HAP-1 (cell line): Measurements from ENCODE around the gene MED17.

ENCODE experiments used
- DNase-seq, 2 experiments: peaks; one replicate each; pipeline ENCODE4 v3.0.0-alpha.2; 2016 to 2020; ENCODE audit warnings: low spot score in 2 of 2
- H3K27me3 ChIP-seq: fragments of 250-450 bp; sonication (Bioruptor Pico); 2 replicates; pipeline ENCODE4 v1.5.1; 2020; ENCODE audit warnings: low read depth, mild to moderate bottlenecking, moderate library complexity
- H3K36me3 ChIP-seq: fragments of 250-450 bp; sonication (Bioruptor Pico); replicated peaks from 2 replicates; pipeline ENCODE4 v1.5.1; 2020; ENCODE audit warnings: mild to moderate bottlenecking
- H3K4me1 ChIP-seq: fragments of 250-450 bp; sonication (Bioruptor Pico); 2 replicates; pipeline ENCODE4 v1.5.1; 2020; ENCODE audit warnings: mild to moderate bottlenecking
- H3K4me3 ChIP-seq: fragments of 250-450 bp; sonication (Bioruptor Pico); 2 replicates; pipeline ENCODE4 v1.5.1; 2020; ENCODE audit warnings: mild to moderate bottlenecking, moderate library complexity
- H3K9me3 ChIP-seq: fragments of 250-450 bp; sonication (Bioruptor Pico); 2 replicates; pipeline ENCODE4 v1.5.1; 2020; ENCODE audit warnings: mild to moderate bottlenecking, moderate library complexity
- in situ Hi-C: fragments of 300-500 bp; cut with MboI; formaldehyde crosslinking; loops from 3 replicates; pipeline ENCODE4 v1.14.3; 2020; ENCODE audit warnings: low sequenced_read_pairs, inconsistent platforms, mixed read lengths

Gene MED17

GRCh38 chr11:93814966-93815633 is 31.0 kb downstream of the MED17 start:
- H3K9me3 ChIP-seq: no peaks in the 10 kb centered on the region
- H3K4me3 ChIP-seq: no peak overlapping the region
- in situ Hi-C loops: no loop called here
- H3K36me3 ChIP-seq: peaks cover 39% of the 10 kb centered on the region
- no peaks in the 10 kb centered on the region for H3K4me1 ChIP-seq
- no peaks in the 10 kb centered on the region for H3K27me3 ChIP-seq
- DNase-seq: no peak

GRCh38 chr11:93817426-93818348 is 33.6 kb downstream of the MED17 start:
- no peak for DNase-seq
- H3K4me1 ChIP-seq: no peaks in the 10 kb centered on the region
- H3K27me3 ChIP-seq: no peaks in the 10 kb centered on the region
- H3K4me3 ChIP-seq: no peak overlapping the region
- H3K9me3 ChIP-seq: no peaks in the 10 kb centered on the region
- peaks cover 20% of the 10 kb centered on the region for H3K36me3 ChIP-seq
- in situ Hi-C loops: no loop called here

GRCh38 chr11:93819966-93820695 is 36.0 kb downstream of the MED17 start:
- Histone ChIP-seq H3K36me3 (peaks cover 1% of the 10 kb centered on the region; the same call in 1 of the 2 replicates), H3K27me3 (peaks cover 4% of the 10 kb centered on the region), H3K4me3 (no peak overlapping the region), H3K9me3 (no peaks in the 10 kb centered on the region), H3K4me1 (no peaks in the 10 kb centered on the region)
- DNase-seq: no peak
- in situ Hi-C loops: no loop called here

GRCh38 chr11:93820847-93821246 is 36.8 kb downstream of the MED17 start:
- in situ Hi-C loops: no loop called here
- Histone ChIP-seq H3K4me3 (no peak overlapping the region), H3K27me3 (peaks cover 4% of the 10 kb centered on the region)

GRCh38 chr11:93821617-93822016 is 37.5 kb downstream of the MED17 start:
- Histone ChIP-seq H3K9me3 (no peaks in the 10 kb centered on the region), H3K36me3 (no peaks in the 10 kb centered on the region; the same call in 1 of the 2 replicates), H3K27me3 (peaks cover 4% of the 10 kb centered on the region), H3K4me3 (no peak overlapping the region), H3K4me1 (no peaks in the 10 kb centered on the region)
- DNase-seq: no peak
- in situ Hi-C loops: no loop called here

More at GRCh38 chr11:93820847-93821246, 36.8 kb downstream of the MED17 start:
- H3K36me3 ChIP-seq: no peaks in the 10 kb centered on the region; the same call in 1 of the 2 replicates
- no peaks in the 10 kb centered on the region for H3K9me3 ChIP-seq
- DNase-seq: no peak
- no peaks in the 10 kb centered on the region for H3K4me1 ChIP-seq

- H3K27me3 ChIP-seq: peaks cover 4% of the 10 kb centered on the region
- no peaks in the 10 kb centered on the region for H3K9me3 ChIP-seq
- in situ Hi-C loops: no loop called here
- DNase-seq: no peak
- H3K4me1 ChIP-seq: no peaks in the 10 kb centered on the region
- H3K36me3 ChIP-seq: no peaks in the 10 kb centered on the region; the same call in 1 of the 2 replicates
- no peak overlapping the region for H3K4me3 ChIP-seq
Measured at GRCh38 chr11:93822359-93822758, 38.3 kb downstream of the MED17 start.

GRCh38 chr11:93823210-93823609 is 39.1 kb downstream of the MED17 start:
- no peaks in the 10 kb centered on the region for H3K4me1 ChIP-seq
- no peak overlapping the region for H3K4me3 ChIP-seq
- no peak for DNase-seq
- peaks cover 4% of the 10 kb centered on the region for H3K27me3 ChIP-seq
- no peaks in the 10 kb centered on the region; the same call in 1 of the 2 replicates for H3K36me3 ChIP-seq
- no peaks in the 10 kb centered on the region for H3K9me3 ChIP-seq
- in situ Hi-C loops: no loop called here

GRCh38 chr11:93827363-93827762 is 43.3 kb downstream of the MED17 start:
- Histone ChIP-seq H3K36me3 (no peaks in the 10 kb centered on the region), H3K9me3 (no peaks in the 10 kb centered on the region), H3K4me1 (no peaks in the 10 kb centered on the region), H3K4me3 (no peak overlapping the region), H3K27me3 (peaks cover 4% of the 10 kb centered on the region)
- no peak for DNase-seq
- in situ Hi-C loops: no loop called here

- Histone ChIP-seq H3K4me3 (no peak overlapping the region), H3K27me3 (peaks cover 2% of the 10 kb centered on the region), H3K9me3 (no peaks in the 10 kb centered on the region), H3K36me3 (no peaks in the 10 kb centered on the region), H3K4me1 (no peaks in the 10 kb centered on the region)
- in situ Hi-C loops: no loop called here
- DNase-seq: no peak
Measured at GRCh38 chr11:93829598-93829997, 45.5 kb downstream of the MED17 start.

- H3K4me3 ChIP-seq: no peak overlapping the region
- no peak for DNase-seq
- H3K4me1 ChIP-seq: no peaks in the 10 kb centered on the region
- H3K27me3 ChIP-seq: no peaks in the 10 kb centered on the region
- in situ Hi-C loops: no loop called here
- H3K9me3 ChIP-seq: no peaks in the 10 kb centered on the region
- H3K36me3 ChIP-seq: no peaks in the 10 kb centered on the region
Measured at GRCh38 chr11:93831343-93832127, 47.5 kb downstream of the MED17 start.

- H3K4me3 ChIP-seq: no peak overlapping the region
- DNase-seq: no peak
- H3K27me3 ChIP-seq: no peaks in the 10 kb centered on the region
- H3K36me3 ChIP-seq: no peaks in the 10 kb centered on the region
- in situ Hi-C loops: no loop called here
- no peaks in the 10 kb centered on the region for H3K4me1 ChIP-seq
- H3K9me3 ChIP-seq: no peaks in the 10 kb centered on the region
Measured at GRCh38 chr11:93832780-93833179, 48.7 kb downstream of the MED17 start.

GRCh38 chr11:93838967-93839366 is 54.9 kb downstream of the MED17 start:
- no peaks in the 10 kb centered on the region for H3K27me3 ChIP-seq
- no peaks in the 10 kb centered on the region for H3K36me3 ChIP-seq
- H3K4me1 ChIP-seq: no peaks in the 10 kb centered on the region
- DNase-seq: no peak
- H3K9me3 ChIP-seq: no peaks in the 10 kb centered on the region
- no peak overlapping the region for H3K4me3 ChIP-seq
- in situ Hi-C loops: no loop called here

GRCh38 chr11:93840180-93840579 is 56.1 kb downstream of the MED17 start:
- Histone ChIP-seq H3K4me3 (no peak overlapping the region), H3K9me3 (no peaks in the 10 kb centered on the region), H3K36me3 (no peaks in the 10 kb centered on the region), H3K27me3 (no peaks in the 10 kb centered on the region), H3K4me1 (no peaks in the 10 kb centered on the region)
- in situ Hi-C loops: no loop called here
- no peak for DNase-seq
